GM19351 (cell line): ENCODE measurements around the gene C1orf141.
A peak's percentile ranks its signal among the peaks of the same experiment; 100 is the strongest.
"Not testable (repeated sequence)": the region's sequence is repeated elsewhere in the genome, so short reads cannot be mapped to it uniquely, and the experiment has no call there.

Experiments
- ATAC-seq: cut with Tn5 transposase; IDR thresholded peaks from one replicate; pipeline ENCODE4 v1.9.1; 2021; ENCODE audit warnings: mild to moderate bottlenecking, moderate library complexity; ENCODE audit not compliant: unreplicated experiment

Gene C1orf141

GRCh38 chr1:67143966-67144365 is 9.2 kb upstream of the C1orf141 start:
- ATAC-seq = no peak

DNA sequence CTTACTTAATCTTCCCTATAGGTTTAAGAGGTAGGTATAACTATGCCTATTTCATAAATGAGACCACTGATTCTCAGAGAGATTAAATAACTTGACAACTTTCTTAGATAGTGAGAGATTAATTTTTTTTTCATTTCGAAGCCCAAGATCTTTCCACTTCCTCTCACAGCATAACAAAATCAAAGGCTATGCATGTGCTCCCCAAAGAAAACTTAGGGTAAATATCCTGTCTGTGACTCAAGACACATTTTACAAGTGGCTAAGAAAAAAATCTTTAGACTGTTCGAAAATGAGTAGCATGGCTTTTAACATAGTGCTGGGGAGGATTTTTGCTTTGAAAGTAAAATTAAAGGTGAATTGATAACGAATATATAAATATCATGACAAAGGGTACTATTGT is 8.2 kb upstream of the C1orf141 start:
- no peak for ATAC-seq

- not testable (repeated sequence) for ATAC-seq
Measured at GRCh38 chr1:67141832-67142231, 7.1 kb upstream of the C1orf141 start.

DNA sequence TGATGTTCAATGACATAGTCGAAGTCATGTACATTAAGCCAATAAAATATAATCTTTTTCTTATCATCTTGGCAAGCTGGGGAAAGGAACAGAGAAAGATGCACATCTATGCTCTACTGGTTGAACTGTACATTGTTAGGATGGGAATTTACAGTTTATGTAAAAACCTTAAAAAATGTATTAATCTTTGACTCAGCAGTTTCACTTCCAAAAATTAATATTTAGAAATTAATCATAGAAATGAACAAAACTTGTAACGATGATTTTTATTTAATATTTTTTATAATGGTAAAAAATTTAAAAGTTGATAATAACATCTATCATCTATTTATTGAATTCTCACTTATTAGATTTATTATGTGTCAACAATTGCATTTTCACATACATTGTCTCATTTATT is 5.7 kb upstream of the C1orf141 start:
- ATAC-seq = no peak

GRCh38 chr1:67138813-67139499 is 4.2 kb upstream of the C1orf141 start:
- no peak for ATAC-seq

GRCh38 chr1:67137307-67137753 is 2.6 kb upstream of the C1orf141 start:
- no peak for ATAC-seq

DNA sequence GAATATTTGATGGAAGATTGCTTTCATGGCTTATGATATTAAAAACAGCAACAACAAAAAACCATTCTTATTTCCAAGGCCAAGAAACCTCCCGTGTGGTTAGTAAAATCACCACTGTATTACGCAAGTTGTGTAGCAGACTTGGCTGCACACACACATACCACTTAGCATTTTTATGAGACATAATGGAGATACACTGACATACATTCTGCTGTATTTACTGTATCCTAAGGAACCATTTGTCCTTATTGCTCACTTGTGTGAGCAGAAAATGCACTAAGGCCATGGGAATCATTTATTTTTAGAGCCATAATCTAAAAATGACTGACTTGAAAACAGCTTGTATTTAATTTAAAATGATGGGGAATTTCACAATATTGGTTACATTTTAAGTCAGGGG is 584 bp upstream of the C1orf141 start:
- no peak for ATAC-seq

GRCh38 chr1:67133177-67133576 is 1.6 kb downstream of the C1orf141 start:
- ATAC-seq = no peak

DNA sequence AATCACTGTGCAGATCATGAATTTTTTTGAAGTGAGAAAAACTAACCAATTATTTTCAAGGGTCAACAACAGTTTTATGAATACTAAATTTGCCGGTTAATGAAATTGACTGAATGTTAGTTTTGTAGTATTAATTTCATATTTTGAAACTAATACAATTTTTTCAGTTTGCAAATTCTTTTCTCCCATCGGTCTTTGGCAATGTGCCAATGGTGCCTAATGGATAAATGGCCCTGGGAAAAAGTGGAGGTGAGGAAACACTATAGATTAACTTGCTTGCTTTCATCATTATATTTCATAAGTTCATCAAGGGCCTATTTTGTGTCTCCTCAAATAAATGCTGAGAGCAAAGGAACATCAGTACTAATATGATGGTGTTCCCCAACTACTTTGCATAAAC is 4.1 kb downstream of the C1orf141 start:
- ATAC-seq = no peak

DNA sequence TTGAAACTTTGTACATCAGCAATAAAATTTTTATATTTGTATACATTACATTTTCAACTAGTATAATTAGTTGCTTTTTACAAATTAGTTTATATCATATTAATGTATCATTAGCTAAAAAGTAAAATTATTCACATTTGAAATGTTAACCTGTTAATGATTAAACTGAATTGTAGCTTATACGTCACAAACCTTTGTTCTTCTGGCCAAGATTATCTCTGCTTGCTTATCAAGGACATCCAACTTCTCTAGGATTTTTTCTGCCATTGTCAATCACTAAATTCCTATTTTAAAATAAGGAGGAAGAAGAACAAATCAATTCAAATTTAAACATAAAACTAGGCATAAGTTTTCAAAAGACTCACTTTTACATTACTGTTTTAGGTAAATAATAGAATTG is 7.8 kb downstream of the C1orf141 start:
- ATAC-seq = no peak

DNA sequence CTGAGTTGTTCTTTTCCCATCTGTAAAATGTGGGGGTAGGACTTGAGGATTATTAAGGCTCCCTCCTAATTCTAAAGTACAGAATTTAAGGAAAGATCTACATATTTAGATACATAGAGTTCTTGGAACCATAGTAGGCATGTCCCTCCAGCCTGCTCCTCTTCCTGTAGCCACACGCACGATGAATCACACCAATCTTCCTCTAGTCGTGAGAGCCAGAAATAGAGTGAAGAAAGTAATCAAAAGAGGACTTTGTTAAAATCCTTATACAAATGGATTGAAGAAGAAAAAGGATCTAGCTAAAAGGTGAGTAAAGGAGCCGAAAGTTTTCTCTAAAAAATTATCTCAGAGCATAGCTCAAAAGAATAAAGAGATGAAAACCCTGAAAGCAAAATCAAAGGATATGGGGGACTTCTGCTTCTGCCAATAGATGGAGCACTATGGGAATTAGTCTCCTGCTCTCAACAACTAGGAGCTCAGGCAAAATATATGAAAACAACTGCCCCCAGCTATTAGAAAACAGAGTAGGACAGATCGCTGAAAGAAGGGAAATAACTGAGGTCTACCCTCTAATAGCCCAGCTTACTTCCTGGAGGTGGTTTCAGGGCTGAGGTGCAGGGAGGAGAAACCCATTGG is 8.5 kb downstream of the C1orf141 start:
- ATAC-seq = no peak

DNA sequence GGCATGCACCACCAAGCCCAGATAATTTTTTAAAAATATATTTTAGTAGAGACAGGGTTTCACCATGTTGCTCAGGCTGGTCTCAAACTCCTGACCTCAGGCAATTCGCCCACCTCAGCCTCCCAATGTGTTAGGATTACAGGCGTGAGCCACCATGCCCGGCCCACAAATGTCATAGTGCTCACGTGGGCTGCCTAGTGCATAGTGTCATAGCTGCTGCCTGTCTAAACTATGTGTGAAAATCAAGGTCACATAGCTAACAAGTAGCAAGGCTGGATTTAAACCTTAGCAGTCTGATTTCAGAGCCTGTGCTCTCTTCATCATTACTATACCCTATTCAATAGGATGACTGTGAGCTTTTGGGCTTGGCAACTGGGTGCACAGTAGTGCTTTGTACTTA is 10.3 kb downstream of the C1orf141 start:
- no peak for ATAC-seq

DNA sequence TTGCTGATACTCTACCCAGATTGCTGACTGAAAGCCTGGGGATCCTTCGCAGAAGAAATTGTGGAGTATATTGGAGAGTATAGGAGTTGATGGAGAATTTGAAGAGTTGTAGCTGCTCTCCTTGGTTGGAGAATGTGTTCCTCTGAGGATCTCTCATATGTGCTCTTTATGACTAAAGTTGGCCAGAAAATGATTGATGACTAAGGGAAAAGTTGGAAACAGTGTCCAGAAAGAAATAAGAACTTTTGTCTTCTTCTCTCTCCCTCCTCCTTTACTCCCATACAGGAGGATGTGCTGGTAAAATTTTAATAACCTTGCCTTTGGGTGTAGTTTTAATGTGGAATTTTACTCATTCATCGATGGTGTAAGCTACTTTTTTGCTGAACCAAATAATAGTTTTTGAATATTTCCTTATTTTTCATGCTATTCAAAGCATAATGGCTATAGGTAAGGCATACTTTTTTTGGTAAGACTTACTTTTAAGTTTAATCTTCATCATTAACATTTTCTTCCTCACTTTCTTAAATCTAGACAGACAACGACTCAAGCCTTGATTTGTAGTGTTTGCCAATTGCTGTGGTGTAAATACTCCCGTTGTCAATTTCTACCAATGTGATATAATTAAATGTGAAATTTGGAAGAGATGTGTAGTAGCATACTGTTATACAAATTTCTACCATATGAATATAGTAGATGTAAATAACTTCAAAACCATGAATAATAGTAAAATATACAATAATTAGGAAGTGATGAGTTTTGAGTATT is 13.7 kb downstream of the C1orf141 start:
- ATAC-seq = no peak

GRCh38 chr1:67118646-67119045 is 16.1 kb downstream of the C1orf141 start:
- ATAC-seq = no peak

- no peak for ATAC-seq
Measured at GRCh38 chr1:67118191-67118590, 16.6 kb downstream of the C1orf141 start.

DNA sequence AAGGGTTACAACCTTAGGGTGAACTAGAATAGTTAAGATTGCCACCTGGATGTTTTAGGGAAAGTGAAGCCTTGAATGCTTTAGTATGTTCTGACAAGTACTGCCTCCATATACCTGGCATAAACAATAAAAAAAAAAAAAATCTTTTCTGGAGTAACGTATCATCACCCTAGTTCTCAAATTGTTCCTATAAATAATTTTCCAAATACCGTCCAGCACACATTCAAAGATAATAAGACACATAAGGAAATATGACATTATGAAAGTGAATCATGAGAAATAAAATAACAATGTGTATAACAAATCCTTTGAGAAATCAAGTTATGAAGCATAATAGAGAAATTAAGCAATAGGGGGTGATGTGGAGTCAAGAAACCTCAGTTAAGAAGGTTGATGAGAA is 20.6 kb downstream of the C1orf141 start:
- no peak for ATAC-seq

- peak; percentile 55 for ATAC-seq
Measured at GRCh38 chr1:67110352-67110751, 24.4 kb downstream of the C1orf141 start.

DNA sequence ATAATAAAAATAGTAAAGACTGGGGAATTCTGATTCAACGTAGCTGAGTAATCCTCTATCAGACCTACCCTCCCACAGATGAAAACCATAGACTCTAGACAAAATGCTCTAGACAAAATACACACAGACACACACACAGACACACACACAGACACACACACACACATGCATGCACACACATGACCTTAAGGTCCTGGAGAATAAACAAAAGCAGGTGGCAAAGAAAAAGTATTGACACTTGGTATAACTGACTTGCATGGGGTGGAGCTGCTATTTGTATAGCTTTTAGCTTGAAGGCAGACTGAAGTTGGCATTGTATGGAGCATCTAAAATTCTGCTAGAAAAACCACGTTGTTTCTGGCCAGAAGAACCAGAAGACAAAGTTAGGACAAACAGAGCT is 29.3 kb downstream of the C1orf141 start:
- ATAC-seq = no peak

DNA sequence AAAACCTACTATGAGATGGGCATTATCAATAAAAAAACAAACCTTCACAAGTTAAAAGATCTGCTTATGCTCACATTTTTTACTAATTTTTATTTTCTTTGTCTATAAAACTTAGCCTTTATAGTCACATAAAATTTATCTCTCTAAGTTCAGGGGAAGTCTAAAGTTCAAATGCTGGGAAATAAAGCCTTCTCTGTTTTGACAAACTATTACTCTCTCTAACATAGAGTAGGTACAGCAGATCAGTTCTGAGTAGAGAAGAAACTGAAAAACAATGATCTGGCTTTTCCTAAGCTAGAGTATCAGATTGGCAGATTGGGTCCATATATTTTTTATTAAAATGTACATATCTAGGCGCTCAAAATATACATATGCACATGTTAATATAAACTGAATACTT is 31.2 kb downstream of the C1orf141 start:
- ATAC-seq = no peak

DNA sequence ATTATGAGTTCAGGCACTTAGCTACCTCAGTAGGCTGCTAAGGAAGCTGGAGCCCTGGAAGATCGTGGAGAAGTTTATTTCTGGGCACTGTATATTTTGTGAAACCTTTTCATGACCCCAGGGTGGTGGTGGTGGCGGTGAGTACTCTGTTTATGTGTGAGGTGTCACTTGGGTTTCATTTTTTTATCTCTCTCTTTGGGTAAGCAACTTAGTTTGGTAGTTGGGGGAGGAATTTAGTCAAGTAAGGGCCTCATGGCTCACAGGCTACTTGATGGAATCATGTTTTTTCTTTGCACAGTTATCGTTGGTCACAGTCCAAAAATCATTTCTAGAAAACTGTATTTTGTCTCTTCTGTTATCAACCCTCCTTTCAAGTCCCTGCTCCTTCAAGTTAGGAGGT is 33.9 kb downstream of the C1orf141 start:
- ATAC-seq = no peak

- no peak for ATAC-seq
Measured at GRCh38 chr1:67097305-67097704, 37.5 kb downstream of the C1orf141 start.

- no peak for ATAC-seq
Measured at GRCh38 chr1:67094191-67094590, 40.6 kb downstream of the C1orf141 start.
